ENCODE data around the gene PFDN6.

Gene PFDN6

GRCh38 chr6:33318426-33319073 is 29.1 kb downstream of the PFDN6 start:
- no peak for FAIRE-seq

DNA sequence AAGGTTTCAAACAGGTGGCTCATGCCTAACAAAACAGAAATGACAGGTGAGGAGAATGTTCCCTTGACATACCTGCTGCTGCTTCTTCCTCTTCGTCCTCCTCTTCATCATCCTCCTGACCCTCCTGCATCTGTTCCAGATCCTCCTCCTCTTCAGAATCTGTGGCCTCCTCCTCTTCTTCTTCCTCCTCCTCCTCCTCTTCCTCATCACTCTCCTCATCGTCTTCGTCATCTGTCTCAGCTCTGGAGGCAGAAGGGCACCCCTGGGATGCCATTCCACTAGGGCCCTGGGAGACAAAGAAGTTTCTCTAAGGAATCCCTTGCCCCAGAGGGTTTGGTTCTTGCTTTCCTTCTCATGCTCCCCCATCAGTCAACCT is 30.5 kb downstream of the PFDN6 start:
- FAIRE-seq: no peak

- FAIRE-seq: no peak
These were observed 31.1 kb downstream of the PFDN6 start for GRCh38 chr6:33320315-33321181.

DNA sequence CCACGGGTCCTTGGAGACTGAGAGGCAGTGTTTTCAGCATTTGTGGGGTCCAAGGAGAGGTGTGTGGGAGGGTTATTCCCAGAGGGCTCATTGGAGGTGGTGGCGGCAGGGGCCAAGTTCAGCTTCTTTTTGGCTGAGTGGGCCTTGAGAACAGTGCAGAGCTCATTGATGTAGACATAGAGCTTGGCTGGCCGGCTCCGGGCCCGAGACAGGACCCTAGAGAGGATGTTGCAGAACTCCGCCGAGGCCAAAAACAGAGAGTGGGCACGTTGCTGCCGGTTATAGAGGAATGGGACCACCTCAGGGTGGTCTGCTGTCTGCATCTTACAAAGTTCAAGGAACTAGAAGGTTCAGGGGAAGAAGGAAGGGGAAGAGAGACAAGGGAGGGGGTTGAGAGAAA is 31.8 kb downstream of the PFDN6 start:
- FAIRE-seq: no peak

- no peak for FAIRE-seq
These were observed 34.2 kb downstream of the PFDN6 start for GRCh38 chr6:33323623-33323948.

DNA sequence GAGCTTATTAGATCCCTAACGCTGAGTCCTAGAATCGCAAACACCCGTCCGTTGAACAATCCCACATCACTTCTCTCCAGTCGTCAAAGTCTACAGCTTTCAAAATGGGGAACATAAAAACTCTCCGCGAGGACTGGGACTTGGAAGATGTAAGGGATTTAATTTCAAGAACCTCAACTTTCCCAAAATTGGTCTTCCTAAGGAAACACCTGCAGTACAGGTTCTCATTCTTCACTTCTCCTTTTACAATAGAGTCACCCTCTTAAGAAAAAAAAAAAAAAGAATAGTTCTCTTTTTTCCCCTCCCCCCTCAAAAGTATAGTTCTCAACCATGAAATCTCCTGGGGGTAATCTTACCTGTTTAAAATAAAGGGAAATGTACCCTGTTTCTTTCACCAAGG is 34.7 kb downstream of the PFDN6 start:
- no peak for FAIRE-seq

- FAIRE-seq: no peak
These were observed 39.7 kb downstream of the PFDN6 start for GRCh38 chr6:33329058-33329457.

- no peak for FAIRE-seq
These were observed 41.3 kb downstream of the PFDN6 start for GRCh38 chr6:33330736-33331135.

- no peak for FAIRE-seq
These were observed 44.3 kb downstream of the PFDN6 start for GRCh38 chr6:33333666-33334065.

DNA sequence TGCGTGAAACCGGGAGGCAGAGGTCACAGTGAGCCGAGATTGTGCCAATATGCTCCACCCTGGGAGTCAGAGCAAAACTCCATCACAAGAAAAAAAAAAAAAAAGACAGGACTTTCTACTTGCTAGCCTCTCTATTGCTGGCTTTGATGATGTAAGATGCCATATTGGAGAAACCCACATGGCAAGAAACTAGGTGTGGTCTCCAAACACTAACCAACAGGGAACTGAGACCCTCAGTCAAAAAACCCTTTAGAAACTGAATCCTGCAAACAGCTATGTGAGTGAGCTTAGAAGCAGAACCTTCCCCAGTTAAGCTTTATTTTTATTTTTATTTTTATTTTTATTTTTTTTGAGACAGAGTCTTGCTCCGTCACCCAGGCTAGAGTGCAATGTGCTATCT is 46.5 kb downstream of the PFDN6 start:
- FAIRE-seq: no peak

GRCh38 chr6:33336495-33336894 is 47.1 kb downstream of the PFDN6 start:
- no peak for FAIRE-seq

GRCh38 chr6:33339193-33339592 is 49.8 kb downstream of the PFDN6 start:
- FAIRE-seq: no peak
